K562 (cell line): ENCODE results near the gene KIAA0040. TPM values are rescaled to one million over a fixed set of nuclear protein-coding genes. Genes with fewer than 3 reads are reported as not detected.

Source experiments
- ATAC-seq: fragments of 200-7000 bp; cut with Tn5 transposase; 3 replicates; pipeline ENCODE4 v1.9.1; 2020; ENCODE audit warnings: moderate library complexity
- BruUV-seq: library from RNA; stranded (reverse); fragments of 400-500 nt; replicated peaks from 2 replicates; lab custom pipeline; 2021; lab: Mats Ljungman, UMichigan
- CTCF ChIA-PET: fragments of 300-600 bp; formaldehyde crosslinking; extraction: SDS; loops from one replicate; lab custom pipeline; 2021; ENCODE audit warnings: low intra/inter-chr PET ratio; lab: Yijun Ruan, JAX
- POLR2A ChIA-PET: fragments of 300-600, 350-650 bp; sonication (Branson Sonifier 250); formaldehyde crosslinking; extraction: SDS; loops from one replicate; lab custom pipeline; 2021; ENCODE audit warnings: antibody characterized with exemption, inconsistent platforms; lab: Yijun Ruan, JAX
- DNase-seq, 4 experiments: peaks; one replicate each; pipeline versions ENCODE4 v3.0.0 to v3.0.0-alpha.2; 2011 to 2018; ENCODE audit warnings: low spot score in 3 of 4, mixed read lengths in 3 of 4; ENCODE audit errors: extremely low read depth in 1 of 4
- FAIRE-seq: peaks from 2 replicates; lab custom pipeline; 2011; peaks lifted over from hg19 to GRCh38; lab: Jason Lieb, UNC
- H2AFZ ChIP-seq: 2 replicates; pipeline ENCODE4 v1.6.0; 2011; ENCODE audit warnings: low read depth, low read length, control low read depth, inconsistent platforms
- H3K27ac ChIP-seq: fragments of 200-600 bp; 3 replicates; pipeline ENCODE4 v1.8.0; 2011; ENCODE audit warnings: low read depth, mild to moderate bottlenecking, control low read depth, inconsistent platforms, low read length, moderate library complexity, mixed read lengths; ENCODE audit errors: extremely low read depth
- H3K27me3 ChIP-seq, 2 experiments: fragments of 300-600 bp in 1 of 2; 2 replicates in 1 of 2; 3 replicates in 1 of 2; pipeline versions ENCODE4 v1.6.0 to v1.8.0; 2011; ENCODE audit warnings: inconsistent platforms in 2 of 2, low read length in 2 of 2, mild to moderate bottlenecking in 1 of 2, mixed read lengths in 1 of 2, moderate library complexity in 1 of 2; ENCODE audit not compliant: control insufficient read depth in 2 of 2, insufficient read depth in 2 of 2
- H3K36me3 ChIP-seq: fragments of 300-600 bp; 3 replicates; pipeline ENCODE4 v1.8.0; 2011; ENCODE audit warnings: mild to moderate bottlenecking, low read length, inconsistent platforms; ENCODE audit not compliant: control insufficient read depth, insufficient read depth
- H3K4me1 ChIP-seq, 2 experiments: fragments of 200-600 bp in 1 of 2; replicated peaks in 1 of 2; 2 replicates in 1 of 2; 3 replicates in 1 of 2; pipeline versions ENCODE4 v1.5.1 to v1.8.0; 2011; ENCODE audit warnings: inconsistent platforms in 2 of 2, low read length in 2 of 2, mild to moderate bottlenecking in 1 of 2, mixed read lengths in 1 of 2, moderate library complexity in 1 of 2; ENCODE audit not compliant: control insufficient read depth in 2 of 2, insufficient read depth in 2 of 2
- H3K4me2 ChIP-seq: 2 replicates; pipeline ENCODE4 v1.6.1; 2011; ENCODE audit warnings: low read length, control low read depth, inconsistent platforms, mixed read lengths; ENCODE audit not compliant: insufficient read depth
- H3K4me3 ChIP-seq: fragments of 200-600 bp; sonication (generic), shearing (Covaris generic); 2 replicates; pipeline ENCODE4 v1.5.1; 2016; ENCODE audit warnings: control low read depth, inconsistent platforms
- H3K79me2 ChIP-seq: fragments of 200-600 bp; 3 replicates; pipeline ENCODE4 v1.8.0; 2011; ENCODE audit warnings: low read length, inconsistent platforms; ENCODE audit not compliant: control insufficient read depth, insufficient read depth
- H3K9ac ChIP-seq, 2 experiments: 2 replicates each; pipeline versions ENCODE4 v1.6.0 to v1.6.1; 2011; ENCODE audit warnings: low read depth in 2 of 2, low read length in 2 of 2, control low read depth in 1 of 2, inconsistent platforms in 1 of 2, mild to moderate bottlenecking in 1 of 2, mixed read lengths in 1 of 2; ENCODE audit not compliant: insufficient read depth in 1 of 2
- H3K9me1 ChIP-seq: one replicate; pipeline ENCODE4 v1.6.0; 2011; ENCODE audit warnings: inconsistent platforms, mild to moderate bottlenecking, low read length, moderate library complexity; ENCODE audit not compliant: control insufficient read depth, insufficient read depth
- H3K9me3 ChIP-seq: replicated peaks from 2 replicates; pipeline ENCODE4 v1.5.1; 2011; ENCODE audit warnings: low read depth, low read length, inconsistent platforms; ENCODE audit not compliant: control insufficient read depth, insufficient read depth
- H4K20me1 ChIP-seq: replicated peaks from 2 replicates; pipeline ENCODE4 v1.6.1; 2011; ENCODE audit warnings: low read length, inconsistent platforms, mixed read lengths; ENCODE audit not compliant: control insufficient read depth, insufficient read depth
- CEBPZ ChIP-seq: fragments of 150-350 bp; IDR thresholded peaks from 2 replicates; pipeline ENCODE4 v1.6.1; 2014; ENCODE audit warnings: low read depth, mild to moderate bottlenecking, low read length, borderline replicate concordance
- CHCHD3 ChIP-seq: fragments of 250-450 bp; sonication (Bioruptor Pico); IDR thresholded peaks from 2 replicates; pipeline ENCODE4 v2.1.2; 2022; ENCODE audit warnings: mild to moderate bottlenecking
- DACH1 ChIP-seq: fragments of 450-650 bp; IDR thresholded peaks from 2 replicates; pipeline ENCODE4 v1.6.1; 2018; ENCODE audit not compliant: partially characterized antibody
- HMG20B ChIP-seq: fragments of 250-450 bp; sonication (Bioruptor Pico); IDR thresholded peaks from 2 replicates; pipeline ENCODE4 v1.5.0; 2021; ENCODE audit warnings: mild to moderate bottlenecking
- MAFG ChIP-seq: fragments of 450-650 bp; conservative IDR thresholded peaks from 2 replicates; pipeline ENCODE4 v1.6.1; 2016; ENCODE audit warnings: missing genetic modification characterization, missing compliant biosample characterization
- MITF ChIP-seq: IDR thresholded peaks from 2 replicates; pipeline ENCODE4 v1.6.1; 2014; ENCODE audit warnings: antibody characterized with exemption
- NFE2L1 ChIP-seq: fragments of 450-650 bp; IDR thresholded peaks from 2 replicates; pipeline ENCODE4 v1.6.1; 2016; ENCODE audit warnings: missing genetic modification characterization, low read depth, mild to moderate bottlenecking, missing compliant biosample characterization, moderate library complexity, borderline replicate concordance
- POLR3A ChIP-seq: IDR thresholded peaks from 2 replicates; pipeline ENCODE4 v1.6.1; 2011; ENCODE audit warnings: borderline replicate concordance, mild to moderate bottlenecking, moderate library complexity; ENCODE audit not compliant: insufficient read length, insufficient read depth; ENCODE audit errors: extremely low read depth
- RBM25 ChIP-seq: fragments of 200-400 bp; formaldehyde crosslinking; IDR thresholded peaks from 2 replicates; pipeline ENCODE4 v1.6.1; 2018; ENCODE audit warnings: low read length, low read depth, moderate library complexity; ENCODE audit not compliant: severe bottlenecking
- SNAPC5 ChIP-seq: fragments of 250-450 bp; sonication (Bioruptor Pico); IDR thresholded peaks from 2 replicates; pipeline ENCODE4 v1.8.0; 2021; ENCODE audit warnings: moderate library complexity, mild to moderate bottlenecking, inconsistent platforms
- SOX6 ChIP-seq: fragments of 450-650 bp; IDR thresholded peaks from 2 replicates; pipeline ENCODE4 v1.6.1; 2014; ENCODE audit warnings: mild to moderate bottlenecking
- SP2 ChIP-seq: IDR thresholded peaks from 2 replicates; pipeline ENCODE4 v1.6.1; 2011; ENCODE audit warnings: mild to moderate bottlenecking, low read depth, low read length, moderate library complexity; ENCODE audit not compliant: poor library complexity, severe bottlenecking; ENCODE audit errors: extremely low read depth
- TFAM ChIP-seq: fragments of 250-450 bp; sonication (Bioruptor Pico); conservative IDR thresholded peaks from 2 replicates; pipeline ENCODE4 v1.5.0; 2021; ENCODE audit warnings: mild to moderate bottlenecking, moderate library complexity
- THRAP3 ChIP-seq: fragments of 450-650 bp; IDR thresholded peaks from 2 replicates; pipeline ENCODE4 v1.6.1; 2016; ENCODE audit warnings: mild to moderate bottlenecking, inconsistent platforms, borderline replicate concordance
- U2AF2 ChIP-seq: fragments of 200-400 bp; formaldehyde crosslinking; optimal IDR thresholded peaks from 2 replicates; pipeline ENCODE3; 2017; ENCODE audit warnings: low read depth, mild to moderate bottlenecking, low read length
- ZBTB1 ChIP-seq: sonication (generic); formaldehyde crosslinking; IDR thresholded peaks from 2 replicates; pipeline ENCODE4 v1.8.1; 2023; ENCODE audit warnings: missing genetic modification reagents, low read depth, mild to moderate bottlenecking, borderline replicate concordance
- ZC3H11A ChIP-seq: IDR thresholded peaks from 2 replicates; pipeline ENCODE4 v1.6.1; 2012; ENCODE audit warnings: low read depth, low read length, improper control_type of control experiment
- ZNF212 ChIP-seq: fragments of 450-650 bp; formaldehyde crosslinking; IDR thresholded peaks from 2 replicates; pipeline ENCODE4 v1.4.0; 2020; ENCODE audit warnings: mild to moderate bottlenecking
- WGBS: fragments of 100-300 bp; shearing (Covaris generic); methylation state at CpG from one replicate; pipeline ENCODE4 v1.1.6; 2016; ENCODE audit warnings: low coverage, mixed read lengths; ENCODE audit not compliant: insufficient coverage; ENCODE audit errors: missing lambda C conversion rate; 5-methylcytosine and 5-hydroxymethylcytosine counted together
- in situ Hi-C: fragments of 300-500 bp; cut with MboI; formaldehyde crosslinking; loops from 4 replicates; pipeline ENCODE4 v1.15.0; 2018; ENCODE audit warnings: inconsistent platforms, mixed read lengths
- intact Hi-C: fragments of 100-400 bp; cut with micrococcal nuclease; formaldehyde crosslinking; loops from 2 replicates; pipeline ENCODE4 v1.14.2; 2022
- polyA plus RNA-seq, 8 experiments: library from polyadenylated mRNA; depleted of rRNA in 4 of 8; stranded (reverse) in 5 of 8; unstranded in 3 of 8; fragments of >200 nt; fragmentation: Nextera tagmentation in 2 of 8; fragmentation: Illumina TruSeq in 1 of 8; extraction: Ambion mirVana in 2 of 8; extraction: Trizol in 1 of 8; gene quantifications; 2 replicates each; pipeline versions ENCODE4 v1.2.1 to v1.2.3, GENCODE V29; 2011 to 2014; ENCODE audit warnings: inconsistent platforms in 1 of 8, missing spikeins in 1 of 8
- total RNA-seq, 7 experiments: library from RNA; depleted of rRNA in 6 of 7; stranded (reverse); fragments of >200 nt in 6 of 7; fragmentation: Illumina TruSeq in 2 of 7; extraction: Trizol in 2 of 7; gene quantifications; 2 replicates each; pipeline versions ENCODE4 v1.2.1 to v1.2.3, GENCODE V29; 2011 to 2021; ENCODE audit warnings: low replicate concordance in 1 of 7

The KIAA0040 gene
- total and polyA plus RNA-seq, 9 of the 15 experiments (the other 6 are each of a cell fraction or from before 2014, with no cell fraction given), result 3.4 to 13.6 (median 7.1) TPM

- Histone ChIP-seq H3K4me3 (no peak overlapping the region), H3K9ac (no peak overlapping the region), H3K4me1 (no peaks in the 10 kb centered on the region), H2AFZ (no peak overlapping the region)
- intact Hi-C loops, result no loop called here
- TF ChIP-seq NFE2L1, result no peak
- TF ChIP-seq SP2, result no peak
- TF ChIP-seq SOX6, result no peak
- no peak for TF ChIP-seq TFAM (CRISPR knock-in tag)
- no peak for TF ChIP-seq ZBTB1 (CRISPR knock-in tag)
- TF ChIP-seq POLR3A, result no peak
- TF ChIP-seq HMG20B, result no peak
- no peak for TF ChIP-seq ZNF212 (CRISPR knock-in tag)
- TF ChIP-seq THRAP3, result no peak
- no peak for TF ChIP-seq MAFG (tag)
- TF ChIP-seq U2AF2, result no peak
- no peak for TF ChIP-seq ZC3H11A
- TF ChIP-seq CHCHD3, result no peak
- TF ChIP-seq MITF, result no peak
- no peak for TF ChIP-seq SNAPC5 (CRISPR knock-in tag)
- no peak for TF ChIP-seq RBM25
- no peak for TF ChIP-seq DACH1
- no peak for TF ChIP-seq CEBPZ
- TF ChIP-seq, all 486 proteins: peak for 0
- Histone ChIP-seq H3K9me3 (no peaks in the 10 kb centered on the region), H3K9me1 (no peaks in the 10 kb centered on the region), H4K20me1 (no peaks in the 10 kb centered on the region), H3K27me3 (peaks cover 15 to 47% of the 10 kb centered on the region in 2 experiments), H3K27ac (no peak overlapping the region), H3K79me2 (no peaks in the 10 kb centered on the region), H3K4me2 (no peak overlapping the region), H3K36me3 (no peaks in the 10 kb centered on the region)
- FAIRE-seq (no peak), ATAC-seq (no peak), DNase-seq (no peak)
- ChIA-PET POLR2A (no interaction called here), CTCF (no interaction called here)
- no TSS peak for BruUV-seq
- in situ Hi-C loops, result no loop called here
- 0% methylated on average over 3 of the region's 3 CpGs for WGBS
These were observed 56.3 kb downstream of the KIAA0040 start for GRCh38 chr1:175136246-175136645.
